GM19372 (cell line): ENCODE measurements around the gene PC.

ENCODE experiments used
- ATAC-seq: cut with Tn5 transposase; IDR thresholded peaks from one replicate; pipeline ENCODE4 v1.9.1; 2021; ENCODE audit warnings: mild to moderate bottlenecking, low read depth, moderate library complexity; ENCODE audit not compliant: unreplicated experiment

Gene PC

DNA sequence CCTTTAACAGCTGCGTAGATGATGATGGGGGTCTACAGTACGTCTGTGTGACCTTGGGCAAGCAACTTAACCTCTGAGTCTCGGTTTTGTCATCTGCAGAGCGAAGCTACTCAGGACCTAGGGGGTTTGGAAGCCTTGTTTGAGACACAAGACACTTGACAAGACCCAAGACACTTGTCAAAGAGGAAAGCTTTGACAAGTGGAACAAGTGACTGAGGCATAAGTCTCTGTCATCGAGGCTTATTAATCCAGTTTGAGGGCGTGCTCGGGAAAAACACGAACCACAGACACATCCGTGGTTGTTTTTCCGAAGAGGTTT is 732 bp upstream of the PC start:
- no peak for ATAC-seq

DNA sequence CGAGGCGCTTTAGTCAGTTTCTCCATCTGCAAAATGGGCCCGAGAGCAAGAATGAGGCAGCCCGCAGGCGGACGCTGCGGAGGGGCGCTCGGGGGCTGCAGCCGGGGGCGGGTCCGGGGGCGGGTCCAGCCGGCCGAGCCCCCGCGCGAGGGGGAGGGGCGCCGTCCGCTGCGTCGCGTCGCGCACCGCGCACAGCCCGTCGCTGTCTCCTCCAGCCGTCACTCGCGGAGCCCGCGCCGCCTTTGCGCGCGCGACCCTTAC is 282 bp downstream of the PC start:
- peak; percentile 39 for ATAC-seq

DNA sequence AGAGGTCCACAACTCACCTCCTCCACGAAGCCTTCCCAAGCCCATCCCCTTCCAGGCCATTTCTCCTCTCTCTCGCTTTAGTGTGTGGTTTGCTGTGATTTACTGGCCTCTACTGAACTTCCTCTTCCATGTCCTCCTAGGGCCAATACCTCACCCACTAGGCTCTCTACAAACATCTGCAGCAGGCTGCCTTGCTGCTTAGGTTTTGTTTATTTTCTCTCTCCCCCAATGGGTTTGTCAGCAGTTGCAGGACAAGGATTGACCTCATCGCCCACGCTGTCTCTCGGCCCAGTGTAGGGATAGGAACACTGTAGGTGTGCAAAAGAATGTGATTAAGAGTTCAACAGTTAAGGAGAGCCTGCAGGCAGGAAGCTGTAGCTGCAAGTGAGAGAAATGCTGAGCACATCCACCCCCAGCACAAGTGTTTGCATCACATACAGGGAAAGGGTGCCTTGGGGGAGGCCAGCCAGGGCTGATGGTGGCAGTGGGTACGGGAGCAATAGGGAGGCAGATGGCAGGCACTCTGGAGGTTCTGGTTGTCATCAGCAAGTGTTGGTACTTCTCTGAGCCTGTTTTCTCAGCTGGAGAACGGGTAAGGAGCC is 1.4 kb downstream of the PC start:
- ATAC-seq: no peak

DNA sequence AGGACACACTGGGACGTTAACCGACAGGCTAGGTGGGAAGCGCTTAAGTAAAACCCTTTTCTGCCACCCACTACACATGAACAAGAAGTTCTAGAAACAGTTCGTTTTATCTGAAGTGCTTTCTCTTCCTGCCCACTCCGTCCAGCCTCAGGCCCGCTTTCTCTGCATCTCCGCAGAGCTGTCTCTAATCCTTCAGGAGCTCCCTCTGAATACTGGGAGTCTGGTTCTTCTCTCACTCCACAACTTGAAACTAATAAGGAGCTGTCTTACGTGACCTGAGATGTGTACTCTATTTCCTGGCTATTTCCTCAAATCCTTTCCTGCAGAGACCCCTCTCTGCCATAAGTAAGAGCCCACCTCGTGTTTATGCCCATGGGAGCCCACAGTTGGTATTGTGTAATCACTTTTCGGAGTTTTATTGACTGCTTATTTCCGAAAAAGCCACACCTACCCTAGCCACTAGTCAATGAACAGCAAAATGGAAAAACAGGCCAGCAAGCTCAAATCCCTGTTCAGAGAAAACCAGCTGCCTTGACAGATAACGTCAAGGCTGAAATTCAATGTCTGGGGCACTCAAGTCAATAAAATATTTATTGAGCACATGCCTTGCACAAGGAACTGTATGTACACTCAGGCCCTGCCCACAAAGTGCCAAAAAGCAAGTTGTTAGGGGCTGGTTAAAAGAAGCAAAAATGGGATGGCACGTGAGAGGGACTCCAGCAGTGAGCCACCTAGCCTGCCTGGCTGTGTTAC is 4.9 kb downstream of the PC start:
- ATAC-seq: no peak

DNA sequence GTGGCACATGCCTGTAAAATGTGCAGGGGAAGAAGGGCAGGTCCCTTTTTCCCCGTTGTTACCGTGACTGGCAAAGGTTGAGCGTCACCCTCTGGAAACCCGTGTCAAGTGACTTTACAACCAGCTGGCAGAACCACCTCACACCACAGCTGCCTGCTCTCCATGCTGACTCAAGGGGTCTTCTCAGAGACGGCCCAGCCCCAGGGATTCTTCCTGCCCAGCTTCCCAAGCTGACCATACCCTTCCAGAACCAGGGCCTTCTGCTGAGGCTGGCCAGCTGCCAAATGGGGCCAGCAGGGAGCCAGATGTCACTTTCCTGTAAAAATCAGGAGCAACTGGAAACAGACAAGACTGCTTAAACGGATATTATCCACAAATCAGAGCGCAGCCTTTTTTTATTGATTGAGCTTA is 6.3 kb downstream of the PC start:
- ATAC-seq: no peak

DNA sequence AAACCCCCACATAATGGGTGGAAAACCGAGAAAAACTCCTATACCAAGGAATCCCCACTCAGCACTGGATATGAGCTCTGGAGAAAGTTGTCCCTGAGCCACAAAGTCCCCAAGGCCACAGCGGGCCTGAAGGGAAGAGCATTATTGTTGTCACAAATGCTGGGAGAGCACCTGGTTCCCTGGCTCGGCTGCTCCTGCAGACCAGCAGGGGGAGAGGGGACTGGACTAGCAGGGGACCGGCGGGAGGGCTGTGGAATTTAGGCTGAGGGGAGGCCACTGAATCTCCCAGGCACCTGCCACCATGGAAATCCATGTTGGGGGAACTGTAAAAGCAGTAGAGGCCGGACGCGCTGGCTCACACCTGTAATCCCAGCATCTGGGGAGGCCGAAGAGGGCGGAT is 7.0 kb downstream of the PC start:
- no peak for ATAC-seq

DNA sequence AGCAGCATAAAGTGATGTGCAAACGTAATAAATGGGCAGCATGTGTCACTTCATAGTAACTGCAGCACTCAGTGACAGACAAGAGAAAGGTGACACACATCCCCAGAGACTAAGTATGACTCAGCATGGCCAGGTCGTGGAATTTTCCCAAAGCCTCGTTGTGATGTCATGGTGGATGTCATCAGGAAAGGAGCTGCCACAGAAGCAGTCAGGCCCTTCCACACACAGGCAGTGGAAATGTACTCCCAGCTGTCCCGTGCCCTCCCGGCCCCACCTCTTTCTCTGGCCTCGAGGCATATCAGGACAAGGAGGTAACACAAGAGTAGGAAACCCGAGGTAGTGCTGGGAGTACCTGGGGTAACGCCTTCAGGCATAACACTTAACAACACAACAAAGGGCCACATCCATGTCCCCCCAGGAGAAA is 8.1 kb downstream of the PC start:
- no peak for ATAC-seq

DNA sequence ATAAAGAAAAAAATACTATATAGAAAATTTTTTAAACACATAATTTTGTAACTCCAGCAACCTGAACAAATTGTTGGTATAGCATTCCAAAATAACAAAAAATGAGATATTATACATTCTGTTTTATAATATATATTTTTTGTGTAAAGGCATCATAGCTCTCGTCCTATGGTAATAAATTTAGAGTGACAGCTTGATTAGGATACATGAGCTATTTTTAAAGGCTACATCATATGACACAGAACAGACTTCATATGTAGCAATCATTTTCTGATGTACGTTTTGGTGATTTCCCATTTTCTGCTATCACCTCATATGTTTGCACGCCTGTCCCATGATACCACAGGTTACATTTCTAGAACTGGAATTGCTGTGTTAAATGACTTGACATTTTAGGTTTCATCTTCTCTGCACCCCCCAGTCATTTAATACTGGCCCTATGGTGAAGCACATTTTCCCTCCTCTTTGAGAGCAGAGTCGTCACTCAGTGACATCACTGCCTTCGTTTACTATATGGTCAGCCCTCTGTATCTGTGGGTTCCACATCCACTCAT is 19.5 kb downstream of the PC start:
- ATAC-seq: no peak

DNA sequence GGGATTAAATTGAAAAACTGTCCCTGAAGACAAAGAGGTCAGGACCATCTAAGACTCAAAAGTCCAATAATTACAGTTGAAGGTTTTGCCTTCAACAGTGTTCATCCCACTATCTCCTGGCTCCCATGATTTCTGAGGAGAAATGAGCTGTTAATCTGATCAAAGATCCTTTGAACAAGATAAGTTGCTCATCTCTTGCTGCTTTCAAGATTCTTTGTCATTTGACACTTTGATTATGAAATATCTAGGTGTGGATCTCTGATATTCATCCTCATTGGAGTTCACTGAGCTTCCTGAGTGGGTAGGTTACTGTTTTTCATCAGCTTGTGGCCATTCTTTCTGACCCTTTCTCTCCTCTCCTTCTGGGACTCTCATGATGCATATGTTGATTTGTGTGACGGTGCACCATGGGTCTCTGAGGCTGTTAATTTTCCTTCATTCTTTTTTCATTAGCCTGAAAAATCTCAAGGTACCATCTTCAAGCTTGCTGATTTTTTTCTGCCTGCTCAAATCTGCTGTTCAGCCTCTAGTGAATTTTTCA is 20.9 kb downstream of the PC start:
- ATAC-seq: no peak

DNA sequence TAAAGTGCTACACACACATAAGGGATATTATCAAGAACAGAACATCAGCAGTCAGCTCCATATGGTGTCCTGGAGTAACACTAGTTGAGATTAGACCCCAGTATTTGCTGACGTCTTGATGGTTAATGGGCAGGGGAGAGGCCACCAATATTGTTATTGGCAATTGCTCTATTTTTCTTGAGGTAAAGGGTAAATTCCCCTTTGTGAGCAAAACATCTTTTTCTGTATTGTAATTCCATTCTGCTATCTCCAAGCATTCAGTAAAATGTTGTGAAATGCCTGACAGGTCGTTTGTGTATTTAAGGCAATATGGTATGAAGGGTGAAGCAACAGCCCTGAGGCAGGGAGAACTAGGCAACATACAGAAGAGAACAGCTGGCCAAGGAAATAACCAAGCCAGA is 21.9 kb downstream of the PC start:
- no peak for ATAC-seq

DNA sequence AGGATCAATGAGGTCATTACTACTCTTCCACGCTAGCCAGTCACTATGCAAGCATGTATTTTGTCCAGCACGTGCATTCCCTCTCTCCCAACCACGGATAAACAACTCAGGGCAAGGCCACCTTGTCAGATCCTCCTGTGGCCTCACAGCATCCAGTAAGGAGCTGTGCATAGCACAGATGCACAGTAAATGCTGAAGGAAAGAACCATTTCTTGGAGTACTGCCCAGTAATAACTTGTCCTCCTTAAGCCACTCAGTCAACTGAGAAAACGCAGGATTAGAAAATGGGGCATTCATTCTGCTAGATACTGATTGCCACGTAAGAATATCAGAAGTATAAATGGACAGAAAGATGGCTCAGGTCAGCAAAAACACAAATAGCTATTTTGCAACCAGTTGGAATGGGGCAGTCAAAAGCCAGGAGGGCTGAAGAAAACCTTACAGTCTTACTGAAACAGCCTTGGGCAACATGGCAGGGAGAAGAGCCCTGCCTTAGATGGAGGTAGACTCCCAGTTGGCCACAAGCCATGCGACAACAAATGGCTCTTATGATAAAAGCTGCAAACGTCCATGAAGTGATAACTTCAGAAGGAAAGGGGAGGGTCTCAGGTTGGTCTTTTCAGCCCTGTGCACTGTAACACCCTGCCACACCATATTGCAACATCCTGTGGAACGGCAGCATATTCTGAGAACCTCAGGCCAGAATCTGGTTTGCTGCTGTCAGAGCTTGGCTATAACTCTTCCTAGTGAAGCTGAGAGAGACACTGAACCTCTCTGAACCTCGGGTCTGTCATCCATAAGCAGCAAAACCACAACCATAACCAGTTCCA is 23.0 kb downstream of the PC start:
- no peak for ATAC-seq

DNA sequence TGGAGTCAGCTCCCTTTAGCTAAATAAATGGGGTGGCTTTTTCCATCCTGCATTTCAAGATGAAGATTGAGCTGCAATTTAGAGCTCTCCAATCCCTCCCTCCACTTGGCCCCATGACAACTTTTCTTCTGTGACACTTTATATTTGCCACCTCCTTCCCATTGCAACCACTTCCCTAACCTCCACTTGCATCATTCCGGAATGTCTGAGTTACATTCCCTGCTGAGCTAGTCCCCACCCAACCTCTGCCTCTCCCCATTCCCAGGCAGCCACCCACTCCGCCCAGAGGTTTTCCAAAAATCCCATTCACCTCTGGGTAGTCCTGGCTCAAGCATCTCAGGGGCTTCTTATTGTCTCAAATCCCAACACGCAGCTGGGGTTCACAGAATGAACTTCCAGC is 24.7 kb downstream of the PC start:
- no peak for ATAC-seq

DNA sequence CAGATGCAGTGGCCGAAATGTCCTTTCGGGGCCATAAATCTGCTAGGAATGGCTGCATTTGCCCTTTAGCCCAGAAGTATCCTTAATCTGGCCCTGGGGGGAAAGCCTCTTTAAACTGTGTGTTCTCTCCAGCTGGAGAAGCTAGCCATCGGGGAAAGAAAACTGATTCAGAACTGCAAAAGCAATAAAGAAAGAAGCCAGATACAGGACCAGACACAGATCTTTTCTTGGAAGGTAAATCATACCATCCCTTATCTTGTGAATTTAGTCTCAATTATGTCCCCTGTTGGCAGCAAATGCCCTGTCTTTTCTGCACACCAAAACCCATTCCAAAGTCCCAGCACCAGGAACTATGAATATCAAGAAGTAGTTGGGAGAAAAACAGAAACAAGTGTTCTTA is 25.6 kb downstream of the PC start:
- ATAC-seq: no peak

DNA sequence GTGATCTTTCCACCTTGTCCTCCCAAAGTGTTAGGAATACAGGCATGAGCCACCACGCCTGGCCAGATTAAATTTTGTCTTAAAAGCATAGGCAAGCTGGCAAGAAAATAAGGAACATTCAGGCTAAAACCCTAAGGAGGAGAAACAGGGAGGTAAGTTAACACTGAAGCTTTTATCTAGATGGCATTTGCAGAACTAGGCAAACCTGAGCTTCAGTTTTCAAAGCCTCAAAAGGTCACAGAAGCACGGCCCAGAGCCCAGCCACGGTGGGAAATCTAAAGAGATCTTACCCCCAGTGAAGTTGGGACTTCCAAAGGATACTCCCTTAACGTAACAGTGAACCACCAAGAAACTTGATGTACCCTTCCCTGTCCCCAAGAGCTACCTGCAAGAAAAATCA is 28.4 kb downstream of the PC start:
- no peak for ATAC-seq

DNA sequence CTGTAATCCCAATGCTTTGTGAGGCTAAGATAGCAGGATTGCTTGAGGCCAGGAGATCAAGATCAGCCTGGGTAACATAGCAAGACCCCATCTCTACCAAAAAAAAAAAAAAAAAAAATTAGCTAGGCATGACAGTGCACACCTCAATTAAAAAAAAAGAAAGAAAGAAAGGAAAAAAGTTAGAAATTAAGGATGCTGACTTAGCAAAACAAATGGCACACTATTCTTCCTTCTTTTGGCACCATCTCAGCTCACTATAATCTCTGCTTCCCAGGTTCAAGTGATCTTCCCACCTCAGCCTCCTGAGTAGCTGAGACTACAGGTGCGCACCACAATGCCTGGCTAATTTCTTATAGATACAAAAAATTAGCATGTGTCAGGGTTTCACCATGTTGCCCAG is 33.9 kb downstream of the PC start:
- no peak for ATAC-seq

DNA sequence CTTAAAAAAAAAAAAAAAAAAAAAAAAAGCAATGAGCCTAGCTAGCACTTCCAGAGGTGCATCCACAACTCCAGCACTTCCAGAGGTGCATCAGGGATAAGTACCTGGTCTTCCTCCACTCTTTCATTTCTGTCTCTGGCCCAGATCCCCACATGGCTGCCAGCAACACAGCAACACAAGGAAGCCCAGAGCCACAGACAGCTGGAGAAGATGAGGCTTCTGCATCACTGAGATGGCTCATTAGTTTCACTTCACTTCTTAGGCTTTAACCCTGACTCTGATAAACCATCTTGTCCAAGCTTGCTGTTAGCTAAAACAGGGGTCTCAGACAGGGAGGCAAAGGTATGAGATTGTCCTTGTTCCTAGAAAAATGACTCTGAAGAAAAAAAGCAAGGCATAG is 35.6 kb downstream of the PC start:
- no peak for ATAC-seq

DNA sequence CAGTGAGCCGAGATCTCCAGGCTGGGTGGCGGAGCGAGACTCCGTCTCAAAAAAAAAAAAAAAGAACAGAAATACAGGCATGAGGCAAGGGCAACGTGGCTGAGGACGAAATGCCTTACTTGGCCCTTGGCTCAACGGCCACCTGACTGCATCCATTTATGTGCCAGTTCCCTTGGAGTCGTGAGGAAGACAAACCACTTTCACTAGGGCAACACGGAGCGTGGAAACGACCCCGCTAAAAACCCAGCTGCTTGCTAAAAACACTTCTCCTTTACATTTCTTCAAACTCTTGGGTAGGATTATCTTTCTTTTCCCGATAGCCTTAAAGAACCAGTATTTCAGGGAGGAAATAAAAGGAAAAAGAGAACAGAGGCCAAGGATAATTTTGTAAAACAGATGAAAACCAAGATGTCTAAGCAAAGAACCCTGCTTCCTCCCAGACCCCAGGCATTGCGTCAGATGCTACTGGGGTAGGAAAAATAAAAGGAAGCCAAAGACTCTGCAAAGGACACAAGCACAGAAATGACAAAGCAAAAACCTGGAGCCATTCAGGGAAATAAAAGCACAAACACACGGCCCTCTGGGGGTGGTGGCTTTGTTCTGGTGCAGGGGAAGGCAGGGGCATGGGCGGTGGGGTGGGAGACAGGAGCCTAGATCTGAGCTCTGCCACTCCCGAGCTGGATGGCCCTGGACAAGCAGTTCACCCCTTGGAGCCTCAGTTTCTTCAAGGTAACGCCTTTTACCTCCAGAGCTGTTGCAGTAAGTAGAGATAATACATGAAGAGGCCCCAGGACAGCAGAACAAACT is 37.0 kb downstream of the PC start:
- no peak for ATAC-seq

DNA sequence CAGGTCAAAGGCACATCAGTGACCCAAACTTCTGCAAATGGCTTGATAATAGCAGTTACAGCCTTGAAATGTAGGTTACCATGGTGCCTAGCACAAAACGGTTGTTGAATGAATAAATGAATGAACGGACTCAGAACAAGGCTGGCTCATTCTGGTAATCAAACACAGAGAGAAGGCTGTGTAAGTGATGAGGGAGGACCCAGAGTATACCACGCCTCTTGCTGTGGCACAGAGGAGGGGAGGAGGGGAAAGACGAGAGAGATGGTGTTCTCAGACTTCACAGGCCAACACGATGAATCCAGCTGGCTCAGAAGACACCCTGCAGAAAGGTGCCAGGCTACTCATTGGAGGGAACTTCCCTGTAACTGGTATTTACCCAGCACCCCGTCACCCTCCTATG is 38.3 kb downstream of the PC start:
- ATAC-seq: no peak

DNA sequence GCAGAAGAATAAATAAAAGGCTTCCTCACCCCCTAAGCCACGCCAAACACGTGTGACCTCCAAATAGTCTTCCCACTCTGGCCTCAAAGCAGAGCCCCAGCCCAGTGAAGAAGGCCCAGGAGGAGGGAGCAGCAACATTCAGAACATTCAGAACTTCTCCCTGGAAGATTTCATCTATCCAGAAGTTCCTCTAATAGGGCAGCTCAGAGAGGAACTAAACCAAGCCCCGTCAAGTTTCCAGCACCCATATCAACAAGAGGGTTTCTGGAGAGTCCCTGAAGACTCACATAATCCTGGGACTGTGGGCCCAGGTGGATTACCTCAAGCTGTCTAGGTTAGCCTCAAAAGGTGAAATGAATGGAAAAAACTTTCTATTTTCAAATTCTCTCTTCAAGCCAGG is 39.4 kb downstream of the PC start:
- ATAC-seq: no peak

DNA sequence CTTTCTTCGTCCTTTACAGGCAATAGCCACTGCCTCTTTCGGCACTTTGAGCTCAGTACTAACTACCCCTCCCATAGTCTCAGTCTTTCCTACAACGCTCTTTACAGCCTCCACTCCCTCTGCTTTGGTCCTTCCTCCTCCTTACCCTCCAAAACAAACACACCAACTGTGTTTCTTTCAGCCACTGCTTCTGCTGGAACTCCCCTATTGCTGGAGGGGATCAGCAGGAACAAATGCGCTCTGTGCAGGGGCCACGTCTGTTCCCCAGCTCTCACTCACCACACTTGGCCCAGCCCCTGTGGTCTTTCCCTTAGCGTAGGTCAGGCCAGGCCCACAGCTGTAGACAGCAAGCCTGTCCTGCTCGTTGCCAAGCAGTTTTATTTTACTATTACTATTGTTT is 42.3 kb downstream of the PC start:
- ATAC-seq: no peak
